Hippocampal formation (tissue), 2 donors: ENCODE results near the gene MPP3.
"Not testable (repeated sequence)": the region's sequence is repeated elsewhere in the genome, so short reads cannot be mapped to it uniquely, and the experiment has no call there.

Experiments used
- DNase-seq, 2 donors: peaks; one replicate each; lab custom pipeline; 2025; lab: John Stamatoyannopoulos, UW

MPP3 gene

DNA sequence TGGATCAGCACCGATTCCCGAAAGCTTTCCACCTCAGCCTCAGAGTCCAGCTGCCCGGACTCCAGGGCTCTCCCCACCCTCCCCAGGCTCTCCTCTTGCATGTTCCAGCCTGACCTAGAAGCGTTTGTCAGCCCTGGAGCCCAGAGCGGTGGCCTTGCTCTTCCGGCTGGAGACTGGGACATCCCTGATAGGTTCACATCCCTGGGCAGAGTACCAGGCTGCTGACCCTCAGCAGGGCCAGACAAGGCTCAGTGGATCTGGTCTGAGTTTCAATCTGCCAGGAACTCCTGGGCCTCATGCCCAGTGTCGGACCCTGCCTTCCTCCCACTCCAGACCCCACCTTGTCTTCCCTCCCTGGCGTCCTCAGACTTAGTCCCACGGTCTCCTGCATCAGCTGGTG lies 29.0 kb upstream of the MPP3 start:
- no peak for DNase-seq

DNA sequence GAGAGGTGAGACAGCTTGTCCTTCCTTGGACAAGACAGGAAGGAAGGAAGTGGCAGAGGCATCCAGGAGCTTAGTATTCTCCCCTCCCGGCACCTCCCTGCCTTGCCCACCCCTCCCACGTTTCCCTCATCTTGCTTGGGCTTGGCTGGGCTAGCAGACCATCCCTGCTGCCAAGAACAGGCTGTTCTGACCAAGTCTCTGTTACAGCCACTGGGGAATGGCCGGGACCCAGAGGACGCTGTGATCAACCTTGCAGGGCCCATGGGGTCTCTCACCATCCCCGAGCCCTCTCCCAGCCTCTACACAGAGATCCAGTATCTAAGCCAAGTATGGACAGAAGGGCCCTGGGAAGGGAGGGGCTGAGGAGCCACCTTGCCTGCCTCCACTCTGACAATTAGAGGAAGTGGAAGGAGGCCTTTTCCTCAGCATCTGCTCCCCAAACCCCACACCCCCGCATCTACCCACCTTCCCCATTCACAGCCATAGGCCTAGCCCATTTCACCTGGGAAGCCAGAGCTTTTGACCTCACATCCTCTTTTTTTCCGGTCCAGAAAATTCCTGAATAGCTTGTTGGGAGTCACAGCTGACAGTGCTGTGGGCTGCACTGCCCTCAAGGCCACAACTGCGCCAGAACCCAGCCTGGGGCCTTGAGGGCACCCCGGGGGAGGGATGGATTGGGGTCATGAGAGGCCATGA lies 28.1 kb upstream of the MPP3 start:
- DNase-seq, result no peak

DNA sequence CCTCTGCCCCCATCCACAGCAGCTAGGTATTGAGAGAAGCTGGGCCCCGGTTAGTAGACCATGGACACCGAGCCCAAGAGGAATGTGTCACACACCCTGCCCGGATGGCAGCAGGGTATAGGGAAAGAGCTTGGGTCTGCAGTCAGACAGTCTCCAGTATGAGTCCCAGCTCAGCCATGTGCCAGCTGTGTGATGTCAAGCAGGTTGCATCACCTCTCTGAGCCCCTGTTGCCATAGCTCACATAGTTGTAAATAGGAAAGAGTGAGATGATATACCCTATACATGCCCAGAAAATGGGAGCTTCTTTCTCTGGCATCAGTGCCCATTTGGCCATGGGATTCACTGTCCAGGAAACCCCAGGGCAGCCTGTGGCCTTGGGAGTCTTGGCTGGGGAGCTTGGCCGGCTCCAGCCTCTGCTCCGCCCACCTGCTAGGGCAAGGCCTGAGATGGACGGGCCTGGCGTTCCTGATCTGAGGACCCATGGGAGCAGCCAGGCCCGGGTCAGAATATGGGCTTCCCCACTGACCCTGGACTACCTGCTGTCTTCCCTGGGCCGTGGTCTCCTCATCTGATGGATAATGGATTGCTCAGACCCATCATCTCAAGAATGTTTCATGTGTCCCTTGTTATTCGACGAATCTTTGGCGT lies 27.3 kb upstream of the MPP3 start:
- no peak for DNase-seq

DNA sequence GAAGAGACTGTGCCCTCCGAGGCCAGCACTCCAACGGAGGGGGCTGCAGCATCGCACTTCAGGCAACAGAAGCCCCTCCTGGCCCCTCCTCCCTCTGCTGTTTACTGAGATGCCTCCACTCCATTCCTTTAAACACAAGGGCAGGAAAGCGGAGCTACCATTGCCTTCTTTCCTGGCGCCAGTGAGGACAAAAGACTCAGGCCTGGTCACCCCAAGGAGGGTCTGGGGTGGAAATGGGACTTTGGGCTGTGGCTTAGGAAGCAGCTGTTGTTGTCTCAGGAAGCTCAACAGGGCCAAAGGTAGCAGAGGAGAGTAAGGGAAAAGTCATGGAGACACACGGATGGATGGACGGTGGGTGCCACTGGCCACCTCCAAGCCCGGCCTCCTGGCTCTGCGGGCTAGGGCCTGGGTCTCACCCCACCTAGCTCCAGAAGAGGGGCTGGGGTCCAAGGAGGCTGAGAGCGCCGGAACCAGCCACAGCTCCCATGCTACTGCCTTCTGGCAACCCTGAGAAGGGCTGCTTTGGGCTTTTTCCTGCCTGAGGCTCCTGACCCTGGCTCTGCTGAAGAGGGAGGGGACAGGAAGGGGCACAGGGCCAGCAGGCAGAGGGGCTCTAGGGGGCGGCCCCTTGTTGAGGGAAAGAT lies 25.1 kb upstream of the MPP3 start:
- no peak for DNase-seq

DNA sequence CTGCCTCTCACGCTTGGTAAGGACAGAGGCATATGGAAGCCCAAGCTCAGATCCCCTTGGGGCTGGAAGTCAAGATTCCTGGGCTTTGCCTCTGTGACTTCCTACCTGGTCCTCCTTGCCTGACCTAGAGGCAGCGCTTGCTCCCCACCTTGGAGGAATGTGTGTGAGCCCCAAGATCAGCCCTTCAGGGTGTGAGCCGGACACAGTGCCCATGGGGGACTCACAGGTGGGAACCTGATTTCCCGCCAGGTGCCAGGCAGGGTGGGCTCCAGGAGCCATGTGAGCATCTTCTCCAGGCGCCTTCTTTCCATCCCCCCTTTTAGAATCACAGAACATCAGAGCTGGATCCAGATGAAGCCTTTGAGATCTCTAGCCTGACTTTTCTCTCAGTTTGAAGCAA lies 24.2 kb upstream of the MPP3 start:
- no peak for DNase-seq

DNA sequence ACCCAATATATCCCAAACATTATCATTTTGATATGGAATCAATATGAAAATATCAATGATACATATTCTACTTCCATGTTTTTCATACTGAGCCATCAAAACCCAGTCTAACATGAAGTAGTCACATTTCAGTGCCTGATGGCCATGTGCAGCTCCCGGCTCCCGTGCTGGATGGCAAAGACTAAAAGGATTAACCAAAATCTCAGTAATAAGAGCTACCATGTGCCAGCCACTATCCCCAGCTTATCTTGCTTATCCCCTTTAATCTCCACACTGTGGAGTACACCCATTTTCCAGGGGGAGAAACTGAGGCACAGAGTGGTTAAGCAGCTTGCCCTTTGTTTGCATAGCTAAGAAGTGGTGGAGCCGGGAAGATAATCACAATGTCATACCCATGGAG lies 23.2 kb upstream of the MPP3 start:
- DNase-seq, result no peak

DNA sequence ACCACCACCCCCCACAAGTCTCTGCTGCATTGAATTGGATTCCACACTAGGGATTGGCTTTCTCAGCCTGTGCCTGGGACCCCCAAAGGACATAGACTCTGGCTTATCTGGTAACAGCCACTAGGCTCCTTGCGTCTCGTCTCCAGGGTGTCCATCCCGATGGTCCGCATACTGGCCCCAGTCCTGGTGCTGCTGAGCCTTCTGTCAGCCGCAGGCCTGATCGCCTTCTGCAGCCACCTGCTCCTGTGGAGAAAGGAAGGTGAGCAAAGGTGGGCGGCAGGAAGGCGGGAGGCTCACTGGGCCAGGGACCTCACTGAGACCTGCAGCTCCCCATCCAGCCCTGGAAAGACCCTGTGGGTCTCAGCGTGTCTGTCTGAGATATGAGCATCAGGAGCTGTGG lies 22.1 kb upstream of the MPP3 start:
- DNase-seq, result no peak

DNA sequence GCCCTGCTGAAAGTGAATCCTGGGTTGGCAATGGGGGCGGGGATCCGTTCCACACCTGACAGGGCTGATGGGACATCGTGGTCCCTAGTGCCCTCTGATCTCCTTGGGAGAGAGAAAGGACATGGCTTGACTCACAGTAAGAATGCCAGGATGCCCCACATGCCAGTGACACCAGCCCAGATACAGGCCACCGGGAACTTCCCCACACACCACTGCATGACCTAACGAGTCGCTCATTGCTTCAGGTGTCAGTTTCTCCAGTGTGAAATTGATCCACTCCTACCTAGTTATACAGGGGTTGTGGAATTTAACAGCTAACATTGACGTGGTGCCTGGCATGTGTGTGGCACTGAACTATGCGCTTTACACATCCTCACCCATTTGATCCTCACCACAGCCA lies 21.6 kb upstream of the MPP3 start:
- no peak for DNase-seq

DNA sequence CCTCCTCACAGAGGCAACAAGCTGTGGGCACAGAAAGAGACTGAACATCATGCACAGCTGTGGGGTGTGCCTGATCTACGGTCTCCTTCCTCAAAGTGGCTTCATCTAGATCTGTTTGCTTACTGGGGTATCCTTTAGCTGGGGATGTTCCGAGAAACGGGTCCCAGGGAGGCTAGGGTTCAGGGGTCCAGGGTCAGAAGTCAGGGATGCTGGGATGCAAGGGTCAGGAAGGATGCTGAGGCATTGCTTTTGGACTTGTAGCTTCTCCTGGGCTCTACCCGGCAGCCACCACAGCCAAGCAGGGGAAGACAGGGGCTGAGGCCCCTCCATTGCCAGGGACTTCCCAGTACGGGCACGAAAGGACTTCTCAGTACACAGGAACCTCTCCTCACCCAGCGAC lies 20.6 kb upstream of the MPP3 start:
- no peak for DNase-seq

DNA sequence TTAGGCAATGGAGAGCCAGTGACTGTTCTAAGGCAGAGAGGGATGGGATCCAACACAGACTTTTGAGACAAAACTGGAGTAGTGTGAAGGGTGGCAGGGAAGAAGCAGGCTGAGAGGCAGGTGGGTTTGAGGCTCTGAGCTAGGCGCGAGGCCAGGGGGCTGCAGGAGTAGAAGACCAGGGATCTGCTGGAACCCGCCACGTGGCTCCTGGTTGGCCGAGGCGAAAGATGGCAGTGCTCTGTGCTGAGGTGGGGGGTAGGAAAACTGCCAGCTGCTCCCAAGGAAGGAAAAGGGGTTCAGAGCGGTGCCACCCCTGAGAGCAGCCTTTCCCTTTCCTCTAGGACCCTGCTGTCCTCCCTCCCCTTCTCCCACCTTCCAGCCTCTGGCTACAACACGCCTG lies 19.6 kb upstream of the MPP3 start:
- no peak for DNase-seq

DNA sequence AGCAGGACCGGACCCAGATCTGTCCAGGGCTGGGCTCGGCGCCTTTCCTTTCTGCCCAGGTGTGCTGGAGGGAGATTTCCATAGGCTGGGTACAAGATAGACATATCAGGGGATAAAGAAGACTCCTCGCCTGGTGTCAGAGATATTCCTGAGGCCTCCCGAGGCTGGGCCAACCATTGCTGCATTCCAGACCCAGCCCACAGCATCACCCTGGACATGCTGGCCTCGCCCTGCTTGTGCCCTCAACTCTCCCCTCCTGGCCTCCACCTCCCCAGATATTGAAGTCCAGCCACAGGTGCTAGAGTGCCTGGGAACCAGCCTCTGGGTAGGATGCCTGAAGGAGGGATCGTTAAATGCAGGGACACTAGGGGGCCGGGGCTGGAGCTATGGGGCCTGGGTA lies 16.2 kb upstream of the MPP3 start:
- no peak for DNase-seq

DNA sequence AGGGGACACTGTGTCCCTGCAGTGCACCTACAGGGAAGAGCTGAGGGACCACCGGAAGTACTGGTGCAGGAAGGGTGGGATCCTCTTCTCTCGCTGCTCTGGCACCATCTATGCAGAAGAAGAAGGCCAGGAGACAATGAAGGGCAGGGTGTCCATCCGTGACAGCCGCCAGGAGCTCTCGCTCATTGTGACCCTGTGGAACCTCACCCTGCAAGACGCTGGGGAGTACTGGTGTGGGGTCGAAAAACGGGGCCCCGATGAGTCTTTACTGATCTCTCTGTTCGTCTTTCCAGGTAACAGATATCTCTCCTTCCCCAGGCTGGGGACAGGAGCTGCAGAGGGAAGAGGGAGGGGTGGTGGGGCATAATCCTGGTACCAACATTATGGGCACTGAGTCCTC lies 15.7 kb upstream of the MPP3 start:
- no peak for DNase-seq

DNA sequence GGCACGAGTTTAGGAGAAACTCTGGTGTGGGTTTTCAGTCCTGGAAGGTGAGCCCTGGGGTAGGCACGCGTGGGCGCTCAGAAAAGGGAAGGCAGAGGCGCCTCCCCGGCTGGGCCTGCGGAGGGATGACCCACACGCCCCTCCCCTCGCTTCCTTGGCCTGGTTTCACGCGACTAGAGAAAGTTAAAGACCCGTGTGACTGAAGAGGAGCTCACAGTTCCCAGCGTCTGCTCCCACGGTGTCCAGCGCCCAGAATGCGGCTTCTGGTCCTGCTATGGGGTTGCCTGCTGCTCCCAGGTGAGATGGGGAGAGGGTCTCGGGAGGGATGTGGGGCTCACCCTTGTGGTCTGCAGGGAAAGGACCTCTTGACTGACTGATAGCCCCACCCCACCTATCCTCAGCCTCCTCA lies 14.0 kb upstream of the MPP3 start, which contains the start of gene CD300LG:
CD300LG (plus strand) TSS at position 214 of the 409 bp plus-strand sequence; CDS start at position 255, 41 bp downstream.
- no peak for DNase-seq

DNA sequence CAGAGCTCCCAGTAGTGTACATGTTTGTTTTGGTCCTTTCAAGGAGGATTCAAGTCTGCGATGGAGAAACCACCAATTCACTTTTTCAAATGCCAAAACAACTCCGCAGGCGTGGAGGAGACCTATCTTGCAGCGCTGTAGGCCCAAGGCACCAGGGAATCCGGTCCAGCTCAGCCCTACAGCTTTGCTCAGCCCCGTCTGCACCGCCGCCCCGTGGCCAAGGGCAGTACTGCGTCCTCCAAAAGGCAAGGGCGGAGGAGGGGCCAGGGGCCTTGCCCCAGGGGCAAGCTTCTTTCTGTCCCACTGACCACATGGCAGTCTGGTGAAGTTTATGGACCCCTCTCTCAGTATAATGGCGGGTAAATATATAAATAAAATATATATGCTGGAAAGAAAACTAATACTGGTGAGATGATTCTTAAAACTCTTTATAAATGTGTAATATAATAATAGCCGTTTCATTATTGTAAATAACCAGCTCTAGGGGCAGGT lies 13.3 kb upstream of the MPP3 start:
- DNase-seq, result peak; percentile 45 to 60

DNA sequence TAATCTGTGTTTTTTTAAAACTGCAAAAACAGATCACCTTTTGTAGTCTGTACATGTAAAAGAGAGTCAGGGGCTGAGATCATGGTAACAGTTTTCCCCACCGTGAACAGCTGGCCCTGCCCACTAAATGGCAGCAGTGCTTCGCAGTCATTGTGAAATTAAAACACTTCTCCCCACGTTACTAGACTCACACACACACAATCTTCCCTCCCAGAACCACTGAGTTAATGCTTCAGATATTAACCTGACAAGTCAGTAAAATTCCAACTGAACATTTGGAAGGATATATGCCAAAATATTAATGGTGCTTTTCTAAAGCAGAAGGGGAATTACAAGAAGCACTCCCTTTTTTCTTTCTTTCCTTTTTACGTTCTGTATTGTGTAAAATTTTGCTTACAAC lies 12.8 kb upstream of the MPP3 start:
- DNase-seq, result no peak

DNA sequence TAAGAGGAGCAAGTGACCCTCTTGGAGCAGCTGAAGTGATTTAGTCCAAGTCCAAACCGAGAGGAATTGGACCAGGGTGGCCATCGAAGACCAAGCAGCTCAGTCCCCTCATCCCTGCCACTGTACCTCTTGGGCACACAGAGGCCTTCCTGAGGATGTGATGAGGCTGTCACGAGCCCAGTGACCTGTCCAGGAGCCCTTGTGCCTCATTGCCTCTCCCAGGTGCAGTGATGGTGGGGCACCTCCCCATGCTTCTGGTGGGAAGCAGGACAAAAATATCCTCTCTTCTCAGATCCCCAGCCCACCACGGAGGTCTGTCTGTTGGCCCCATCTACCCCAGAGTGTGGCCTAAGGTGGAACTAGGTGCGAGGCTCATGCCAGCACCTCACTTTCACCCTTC lies 11.3 kb upstream of the MPP3 start:
- DNase-seq, result no peak

DNA sequence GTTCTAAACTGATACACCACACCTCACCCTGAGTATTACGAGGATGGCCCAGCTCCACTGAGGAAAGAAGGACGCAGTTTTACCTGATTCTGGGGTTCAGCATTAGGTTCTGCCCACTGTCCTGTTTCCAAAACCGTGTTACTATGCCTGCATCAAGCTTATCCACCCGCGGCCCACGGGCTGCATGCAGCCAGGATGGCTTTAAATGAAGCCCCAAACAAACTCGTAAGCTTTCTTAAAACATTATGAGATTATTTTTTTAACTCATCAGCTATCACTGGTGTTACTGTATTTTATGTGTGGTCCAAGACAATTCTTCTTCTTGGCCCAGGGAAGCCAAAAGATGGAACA lies 10.0 kb upstream of the MPP3 start:
- DNase-seq, result no peak

DNA sequence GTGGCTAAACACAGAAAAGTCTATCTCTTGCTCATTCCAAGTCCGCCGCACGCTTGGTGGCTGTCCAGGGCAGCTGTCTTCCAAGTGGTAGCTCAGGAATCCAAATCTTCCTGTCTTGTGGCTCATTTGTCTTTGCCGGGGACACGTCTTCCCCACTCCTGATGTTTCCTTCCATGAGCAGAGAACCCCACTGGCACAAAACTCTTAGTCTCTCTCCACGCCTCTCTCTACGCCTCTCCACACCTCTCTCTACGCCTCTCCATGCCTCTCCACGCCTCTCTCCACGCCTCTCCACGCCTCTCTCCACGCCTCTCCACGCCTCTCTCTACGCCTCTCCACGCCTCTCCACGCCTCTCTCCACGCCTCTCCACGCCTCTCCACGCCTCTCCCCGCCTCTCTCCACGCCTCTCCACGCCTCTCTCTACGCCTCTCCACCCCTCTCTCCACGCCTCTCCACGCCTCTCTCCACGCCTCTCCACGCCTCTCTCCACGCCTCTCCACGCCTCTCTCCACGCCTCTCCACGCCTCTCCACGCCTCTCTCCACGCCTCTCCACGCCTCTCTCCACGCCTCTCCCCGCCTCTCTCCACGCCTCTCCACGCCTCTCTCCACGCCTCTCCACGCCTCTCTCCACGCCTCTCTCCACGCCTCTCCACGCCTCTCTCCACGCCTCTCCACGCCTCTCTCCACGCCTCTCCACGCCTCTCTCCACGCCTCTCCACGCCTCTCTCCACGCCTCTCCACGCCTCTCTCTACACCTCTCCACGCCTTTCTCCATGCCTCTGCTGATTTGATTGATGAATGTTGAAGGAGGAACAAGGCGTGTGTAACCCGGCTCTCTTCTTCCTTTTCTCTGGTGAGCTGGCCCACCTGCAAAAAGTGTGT lies 9.4 kb upstream of the MPP3 start:
- not testable (repeated sequence) for DNase-seq

DNA sequence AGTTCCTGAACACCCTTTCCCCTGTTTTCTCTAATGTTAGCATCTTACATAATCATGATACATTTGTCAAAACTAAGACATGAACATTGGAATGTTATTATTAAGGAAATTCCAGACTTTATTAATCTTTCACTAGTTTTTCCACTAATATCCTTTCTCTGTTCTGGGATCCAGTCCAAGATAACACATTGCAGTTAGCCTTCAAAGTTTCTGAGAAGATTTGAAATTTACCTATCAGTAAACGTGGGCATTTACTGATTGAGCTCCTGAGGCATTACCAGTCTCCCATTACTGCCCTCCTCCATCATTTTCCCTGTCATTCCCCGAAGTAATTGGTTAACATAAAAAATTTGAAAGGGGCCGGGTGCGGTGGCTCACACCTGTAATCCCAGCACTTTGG lies 8.3 kb upstream of the MPP3 start:
- DNase-seq, result no peak

DNA sequence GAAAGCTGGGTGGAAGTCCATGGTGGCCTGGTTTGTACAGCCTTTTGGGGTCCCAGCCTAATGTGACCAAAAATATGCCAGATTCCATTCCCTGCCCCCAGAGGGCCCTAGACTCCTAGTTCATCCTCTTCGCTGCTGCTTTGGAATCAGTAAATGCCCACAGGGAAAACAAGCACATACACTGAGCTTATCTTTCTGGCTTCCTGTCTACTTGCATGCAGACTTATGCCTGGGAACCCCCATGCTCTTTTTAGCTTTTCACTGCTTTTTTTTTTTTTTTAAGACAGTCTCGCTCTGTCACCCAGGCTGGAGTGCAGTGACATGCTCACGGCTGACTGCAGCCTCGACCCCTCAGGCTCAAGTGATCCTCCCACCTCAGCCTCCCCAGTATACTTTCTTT lies 7.9 kb upstream of the MPP3 start:
- no peak for DNase-seq

DNA sequence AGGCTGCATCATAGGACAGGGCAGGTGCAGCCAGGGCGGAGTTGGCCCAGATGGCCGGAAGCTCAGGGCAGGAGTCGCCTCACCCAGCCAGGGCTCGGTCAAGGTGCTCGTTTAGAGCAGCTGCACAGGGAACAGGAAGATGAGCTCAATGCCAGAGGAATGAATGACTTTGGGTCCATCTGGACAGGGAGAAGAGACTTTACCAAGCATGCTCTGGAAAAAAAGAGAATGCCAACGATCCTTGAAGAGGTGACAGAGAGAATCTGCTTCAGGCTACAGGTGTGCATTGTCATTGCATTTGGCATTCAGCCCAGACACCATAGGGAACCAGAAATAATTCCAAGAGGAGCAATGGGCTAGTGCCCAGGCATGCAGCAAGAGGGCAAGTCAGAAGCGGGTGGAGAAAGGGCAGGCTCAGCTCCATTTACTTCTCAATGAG lies 6.7 kb upstream of the MPP3 start:
- DNase-seq, result no peak

DNA sequence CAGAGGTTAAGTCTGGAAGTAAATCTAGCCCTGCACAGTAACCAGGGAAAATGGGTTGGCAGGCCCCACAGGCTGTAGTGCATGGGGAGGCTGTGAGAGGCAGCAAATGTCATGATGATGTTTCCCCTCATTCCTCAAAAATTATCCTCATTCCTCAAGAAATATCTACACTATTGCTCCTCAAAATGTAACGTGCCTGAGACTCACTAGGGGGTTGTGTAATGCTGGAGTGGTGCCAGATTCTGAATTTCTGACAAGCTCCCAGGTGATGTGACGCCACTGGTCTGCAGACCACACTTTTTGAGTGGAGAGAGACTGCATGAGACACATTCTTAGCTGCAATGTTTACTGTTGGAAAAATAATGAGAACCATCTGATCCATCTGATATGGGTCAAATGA lies 1.2 kb upstream of the MPP3 start:
- DNase-seq, result no peak
